H1 (cell line): Measurements from ENCODE around the gene KRT17. TPM values are rescaled to one million over a fixed set of nuclear protein-coding genes. Genes with fewer than 3 reads are reported as not detected.
A peak's percentile ranks its signal among the peaks of the same experiment; 100 is the strongest.

ENCODE experiments used
- CTCF ChIA-PET: fragments of 300-600 bp; sonication (Branson Sonifier 250); formaldehyde crosslinking; loops from one replicate; lab custom pipeline; 2021; ENCODE audit not compliant: partially characterized antibody; lab: Charles Lee
- POLR2A ChIA-PET: fragments of 300-600 bp; sonication (Branson Sonifier 250); formaldehyde crosslinking; loops from one replicate; lab custom pipeline; 2021; ENCODE audit warnings: inconsistent platforms; ENCODE audit not compliant: partially characterized antibody; lab: Charles Lee
- DNase-seq, 2 experiments: peaks; one replicate each; pipeline versions ENCODE4 v3.0.0 to v3.0.0-alpha.2; 2010 to 2022; ENCODE audit warnings: low spot score in 2 of 2, low read depth in 1 of 2, mixed read lengths in 1 of 2
- FAIRE-seq: peaks from 2 replicates; lab custom pipeline; 2011; peaks lifted over from hg19 to GRCh38; lab: Jason Lieb, UNC
- H2AFZ ChIP-seq: 2 replicates; pipeline ENCODE4 v1.8.1; 2012; ENCODE audit warnings: low read length, inconsistent platforms
- H2AK5ac ChIP-seq: 2 replicates; pipeline ENCODE4 v1.6.1; 2013; ENCODE audit warnings: low read depth, low read length
- H2BK120ac ChIP-seq: replicated peaks from 2 replicates; pipeline ENCODE3; 2013; ENCODE audit warnings: low read depth, low read length, inconsistent platforms
- H2BK12ac ChIP-seq: 2 replicates; pipeline ENCODE4 v1.6.1; 2013; ENCODE audit warnings: low read depth, low read length
- H2BK15ac ChIP-seq: 2 replicates; pipeline ENCODE4 v1.6.1; 2013; ENCODE audit warnings: low read length
- H2BK20ac ChIP-seq: 2 replicates; pipeline ENCODE4 v1.6.1; 2013; ENCODE audit warnings: low read length
- H2BK5ac ChIP-seq: 2 replicates; pipeline ENCODE4 v1.6.1; 2013; ENCODE audit warnings: low read depth, low read length
- H3K14ac ChIP-seq: 2 replicates; pipeline ENCODE4 v1.6.1; 2013; ENCODE audit warnings: inconsistent platforms; ENCODE audit not compliant: insufficient read length
- H3K18ac ChIP-seq: 2 replicates; pipeline ENCODE4 v1.6.1; 2013; ENCODE audit warnings: low read length; ENCODE audit errors: extremely low read depth
- H3K23ac ChIP-seq: 2 replicates; pipeline ENCODE4 v1.6.1; 2013; ENCODE audit warnings: inconsistent platforms; ENCODE audit not compliant: insufficient read length
- H3K23me2 ChIP-seq: 2 replicates; pipeline ENCODE4 v1.6.1; 2013; ENCODE audit warnings: low read depth, low read length
- H3K27ac ChIP-seq: 2 replicates; pipeline ENCODE4 v1.6.1; 2011; ENCODE audit warnings: low read depth, low read length, inconsistent platforms
- H3K27me3 ChIP-seq, 4 experiments: replicated peaks in 1 of 4; 1 replicate in 1 of 4; 2 replicates in 3 of 4; pipeline versions ENCODE4 v1.6.1 to v1.8.1; 2011 to 2013; ENCODE audit warnings: low read length in 3 of 4, mild to moderate bottlenecking in 3 of 4, inconsistent platforms in 2 of 4, mixed read lengths in 2 of 4, moderate library complexity in 1 of 4; ENCODE audit not compliant: control insufficient read depth in 3 of 4, insufficient read depth in 3 of 4; ENCODE audit errors: extremely low read depth in 1 of 4
- H3K36me3 ChIP-seq, 4 experiments: 2 replicates each; pipeline versions ENCODE4 v1.6.1 to v1.8.1; 2011 to 2013; ENCODE audit warnings: mild to moderate bottlenecking in 4 of 4, low read length in 3 of 4, moderate library complexity in 2 of 4, control low read depth in 1 of 4, inconsistent platforms in 1 of 4; ENCODE audit not compliant: insufficient read depth in 4 of 4, control insufficient read depth in 2 of 4
- H3K4ac ChIP-seq: replicated peaks from 2 replicates; pipeline ENCODE3; 2013; ENCODE audit warnings: low read length, low read depth, mixed read lengths, inconsistent platforms; ENCODE audit not compliant: insufficient read length
- H3K4me1 ChIP-seq, 4 experiments: replicated peaks in 1 of 4; 1 replicate in 1 of 4; 2 replicates in 3 of 4; pipeline versions ENCODE4 v1.6.1 to v1.8.1; 2011 to 2013; ENCODE audit warnings: low read length in 3 of 4, inconsistent platforms in 2 of 4, mixed read lengths in 1 of 4; ENCODE audit not compliant: insufficient read depth in 4 of 4, control insufficient read depth in 3 of 4
- H3K4me2 ChIP-seq, 2 experiments: 2 replicates each; pipeline versions ENCODE4 v1.6.1 to v1.8.1; 2011 to 2013; ENCODE audit warnings: low read depth in 2 of 2, low read length in 2 of 2, control low read depth in 1 of 2, inconsistent platforms in 1 of 2, mild to moderate bottlenecking in 1 of 2; ENCODE audit not compliant: insufficient read depth in 1 of 2
- H3K4me3 ChIP-seq, 4 experiments: fragments of 200-600, 300-600 bp in 1 of 4; sonication (generic), shearing (Covaris generic), sonication (Bioruptor Twin) in 1 of 4; 2 replicates each; pipeline versions ENCODE4 v1.5.1 to v1.8.1; 2011 to 2016; ENCODE audit warnings: low read length in 4 of 4, low read depth in 3 of 4, control low read depth in 2 of 4, inconsistent platforms in 2 of 4, mild to moderate bottlenecking in 2 of 4, mixed read lengths in 1 of 4, moderate library complexity in 1 of 4; ENCODE audit not compliant: insufficient read depth in 2 of 4; ENCODE audit errors: extremely low read depth in 1 of 4
- H3K56ac ChIP-seq: replicated peaks from 2 replicates; pipeline ENCODE3; 2013; ENCODE audit warnings: low read depth, mild to moderate bottlenecking, mixed read lengths, low read length, inconsistent platforms; ENCODE audit not compliant: insufficient read length
- H3K79me1 ChIP-seq: 2 replicates; pipeline ENCODE4 v1.6.1; 2013; ENCODE audit warnings: low read depth, low read length, control low read depth
- H3K79me2 ChIP-seq, 2 experiments: 2 replicates each; pipeline versions ENCODE4 v1.6.1 to v1.8.1; 2012 to 2013; ENCODE audit warnings: low read length in 2 of 2, mild to moderate bottlenecking in 2 of 2, inconsistent platforms in 1 of 2; ENCODE audit not compliant: insufficient read depth in 2 of 2, control insufficient read depth in 1 of 2
- H3K9ac ChIP-seq, 4 experiments: replicated peaks in 1 of 4; 1 replicate in 1 of 4; 2 replicates in 3 of 4; pipeline versions ENCODE4 v1.6.1 to v1.8.1; 2011 to 2013; ENCODE audit warnings: low read depth in 3 of 4, low read length in 3 of 4, control low read depth in 2 of 4, mild to moderate bottlenecking in 2 of 4, moderate library complexity in 2 of 4, inconsistent platforms in 1 of 4; ENCODE audit errors: extremely low read depth in 1 of 4
- H3K9me3 ChIP-seq, 2 experiments: 2 replicates each; pipeline versions ENCODE4 v1.6.1 to v1.8.1; 2012 to 2013; ENCODE audit warnings: mild to moderate bottlenecking in 2 of 2, moderate library complexity in 2 of 2, control low read depth in 1 of 2, inconsistent platforms in 1 of 2, low read depth in 1 of 2, low read length in 1 of 2, mixed read lengths in 1 of 2; ENCODE audit not compliant: insufficient read depth in 2 of 2
- H4K20me1 ChIP-seq, 2 experiments: replicated peaks in 1 of 2; 2 replicates each; pipeline versions ENCODE3 to v1.8.1; 2011 to 2013; ENCODE audit warnings: inconsistent platforms in 2 of 2, low read length in 2 of 2, mild to moderate bottlenecking in 1 of 2; ENCODE audit not compliant: insufficient read depth in 2 of 2, control insufficient read depth in 1 of 2
- H4K5ac ChIP-seq: 2 replicates; pipeline ENCODE4 v1.6.1; 2013; ENCODE audit warnings: low read length, low read depth, mixed read lengths, inconsistent platforms; ENCODE audit not compliant: insufficient read length
- H4K8ac ChIP-seq: 2 replicates; pipeline ENCODE4 v1.8.0; 2013; ENCODE audit warnings: mild to moderate bottlenecking, moderate library complexity, low read length, inconsistent platforms; ENCODE audit not compliant: insufficient read depth; ENCODE audit errors: extremely low read depth
- H4K91ac ChIP-seq: replicated peaks from 2 replicates; pipeline ENCODE3; 2013; ENCODE audit warnings: low read length, mixed read lengths, inconsistent platforms; ENCODE audit not compliant: insufficient read length
- CHD2 ChIP-seq: IDR thresholded peaks from 2 replicates; pipeline ENCODE4 v1.6.1; 2012; ENCODE audit warnings: low read length, improper control_type of control experiment
- CTCF ChIP-seq, 3 experiments: IDR thresholded peaks; 1 replicate in 2 of 3; 2 replicates in 1 of 3; pipeline versions ENCODE4 v1.5.1 to v1.6.1; 2011; ENCODE audit warnings: low read length in 3 of 3, mild to moderate bottlenecking in 3 of 3, inconsistent platforms in 2 of 3, low read depth in 1 of 3, moderate library complexity in 1 of 3; ENCODE audit not compliant: insufficient read depth in 1 of 3; ENCODE audit errors: control extremely low read depth in 1 of 3
- EP300 ChIP-seq, 2 experiments: IDR thresholded peaks; 1 replicate in 1 of 2; 2 replicates in 1 of 2; pipeline ENCODE4 v1.6.1; 2011 to 2012; ENCODE audit warnings: low read depth in 2 of 2, low read length in 2 of 2, mild to moderate bottlenecking in 2 of 2, borderline replicate concordance in 1 of 2, inconsistent platforms in 1 of 2, moderate library complexity in 1 of 2
- RAD21 ChIP-seq, 2 experiments: IDR thresholded peaks in 1 of 2; conservative IDR thresholded peaks in 1 of 2; 2 replicates each; pipeline ENCODE4 v1.6.1; 2011; ENCODE audit warnings: low read depth in 2 of 2, low read length in 2 of 2, improper control_type of control experiment in 1 of 2, inconsistent platforms in 1 of 2, mild to moderate bottlenecking in 1 of 2, moderate library complexity in 1 of 2
- WGBS, 2 experiments: shearing (Covaris generic) in 1 of 2; methylation state at CpG; one replicate each; pipeline versions ENCODE4 v1.1.6 to v1.1.7; 2013 to 2015; ENCODE audit warnings: low lambda C conversion rate in 2 of 2, mixed read lengths in 2 of 2, inconsistent platforms in 1 of 2, low coverage in 1 of 2, missing lambda C conversion rate in 1 of 2; ENCODE audit not compliant: insufficient replicate concordance in 2 of 2, insufficient coverage in 1 of 2, insufficient read length in 1 of 2; ENCODE audit errors: extremely low coverage in 1 of 2, missing lambda C conversion rate in 1 of 2; 5-methylcytosine and 5-hydroxymethylcytosine counted together
- long read RNA-seq, 2 experiments: library from RNA in 1 of 2; library from capped mRNA in 1 of 2; stranded (forward); transcript quantifications; one replicate each; pipeline ENCODE4 v2.0.0, GENCODE V29; 2021; ENCODE audit warnings: inconsistent platforms in 1 of 2
- polyA minus RNA-seq, 3 experiments: library from RNA; depleted of rRNA, polyadenylated mRNA; stranded (reverse); fragments of >200 nt; gene quantifications; 1 replicate in 2 of 3; 2 replicates in 1 of 3; pipeline ENCODE4 v1.2.3, GENCODE V29; 2011
- polyA plus RNA-seq, 7 experiments: library from polyadenylated mRNA; depleted of rRNA in 3 of 7; stranded (reverse) in 5 of 7; unstranded in 2 of 7; fragments of >200 nt in 5 of 7; fragments of 200-250 nt in 2 of 7; gene quantifications; 1 replicate in 5 of 7; 2 replicates in 1 of 7; 4 replicates in 1 of 7; pipeline versions ENCODE4 v1.2.1 to v1.2.3, GENCODE V29; 2011 to 2013; ENCODE audit warnings: missing spikeins in 2 of 7, mixed read lengths in 2 of 7
- total RNA-seq: library from RNA; stranded (reverse); fragmentation: NEBNext Ultra II Directional; extraction: Animal tissue kit (Norgen Biotek cat#: 25700); gene quantifications from 2 replicates; pipeline ENCODE4 v1.2.1, GENCODE V29; 2021

Gene KRT17
- total RNA-seq (0.36 and 0.50 TPM in 2 replicates), polyA plus RNA-seq (2011; rRNA removed) (0.95 and 0.96 TPM in 2 replicates), polyA minus RNA-seq (2011; rRNA and poly(A)+ RNA removed) (0.19 and 1.00 TPM in 2 replicates)
- polyA plus RNA-seq (2011; cell fraction: cytosol; rRNA removed), result 0.76 TPM
- polyA plus RNA-seq (2011; cell fraction: nucleus; rRNA removed), result 0.87 TPM
- 0.44 to 0.88 TPM (median 0.81 TPM) in 4 replicates for polyA plus RNA-seq (2012, experiment 1 of 2)
- 0.88 TPM for polyA plus RNA-seq (2012, experiment 2 of 2)
- 0.55 TPM for polyA plus RNA-seq (2013, experiment 1 of 2)
- 0.46 TPM for polyA plus RNA-seq (2013, experiment 2 of 2)
- polyA minus RNA-seq (2011; cell fraction: cytosol; rRNA and poly(A)+ RNA removed), result 22.5 TPM
- 11.9 TPM for polyA minus RNA-seq (2011; cell fraction: nucleus; rRNA and poly(A)+ RNA removed)
- long read RNA-seq, experiment 1, result 0 reads
- long read RNA-seq, experiment 2, result 0 reads

GRCh38 chr17:41624208-41625101, at the start of gene KRT17:
KRT17 (minus strand) TSS chr17:41624575; CDS start chr17:41624509, 66 bp downstream.
- no peak within 1 kb of the TSS for H4K5ac ChIP-seq
- H3K27me3 ChIP-seq, result no peaks in the 10 kb centered on the region
- FAIRE-seq, result no peak
- no peaks in the 10 kb centered on the region for H3K23me2 ChIP-seq
- no peak within 1 kb of the TSS for H3K18ac ChIP-seq
- 92% methylated on average over 24 of the region's 33 CpGs; no CpG with 5 or more reads in 1 of the 2 experiments for WGBS, 2 experiments
- TF ChIP-seq EP300 (IDR thresholded peaks at IDR 0.05; ENCODE audit: borderline replicate concordance in 1 of 2, low read depth in 2 of 2, low read length in 2 of 2) (no peak), CHD2 (no peak), RAD21 (IDR thresholded peaks at IDR 0.05 in 1 of 2, conservative IDR thresholded peaks at IDR 0.05 in 1 of 2; ENCODE audit: low read depth in 2 of 2, low read length in 2 of 2) (0 out of 4 replicates have a peak, but pooled peaks of 1 of the 2 experiments have one; percentile 18), CTCF (IDR thresholded peaks at IDR 0.05; ENCODE audit: control extremely low read depth in 1 of 3, insufficient read depth in 1 of 3, low read depth in 1 of 3, low read length in 3 of 3) (peak in 2 of 3 experiments; percentile 10 to 23; a peak in 2 of 4 replicates)
- TF ChIP-seq, all 59 proteins: peak for 2
- Histone ChIP-seq H3K79me1 (no peaks in the 10 kb centered on the region), H2AK5ac (no peak within 1 kb of the TSS; the same call in 1 of the 2 replicates), H3K9ac (no peak within 1 kb of the TSS), H2BK20ac (no peak within 1 kb of the TSS), H2BK120ac (no peak within 1 kb of the TSS), H3K56ac (no peak within 1 kb of the TSS), H3K23ac (no peak within 1 kb of the TSS), H3K4ac (no peak within 1 kb of the TSS), H2BK15ac (no peak within 1 kb of the TSS), H3K36me3 (no peaks in the 10 kb centered on the region), H3K4me2 (no peak within 1 kb of the TSS), H3K79me2 (no peaks in the 10 kb centered on the region), H3K4me1 (peaks cover 0 to 6% (median 0%) of the 10 kb centered on the region in 4 experiments; a peak in 1 of 7 replicates), H4K8ac (no peak within 1 kb of the TSS), H2BK5ac (no peak within 1 kb of the TSS), H4K91ac (no peak within 1 kb of the TSS), H3K14ac (no peak within 1 kb of the TSS), H3K4me3 (no peak within 1 kb of the TSS), H3K27ac (no peak within 1 kb of the TSS), H4K20me1 (no peaks in the 10 kb centered on the region), H2BK12ac (no peak within 1 kb of the TSS; the same call in 1 of the 2 replicates), H3K9me3 (no peaks in the 10 kb centered on the region), H2AFZ (no peak within 1 kb of the TSS)
- POLR2A ChIA-PET, result interaction anchor here (1.2 to 1.9 kb wide), 4 partner anchors 15 to 97 kb away, joined by 3 to 5 read pairs (median 4); partner anchors contain the start of gene KRT19
- CTCF ChIA-PET, result interaction anchor here (0.6 to 14.5 kb wide), 18 partner anchors 10 to 782 kb away, joined by 3 to 103 read pairs (median 4); partner anchors contain the start of gene KRT9
- DNase-seq, result no peak
